Aorta (tissue), 5 donors: ENCODE results near the gene JPH2. TPM values are rescaled to one million over a fixed set of nuclear protein-coding genes. Genes with fewer than 3 reads are reported as not detected.

ENCODE experiments used
- ATAC-seq: fragments of 200-7000 bp; cut with Tn5 transposase; one replicate; pipeline ENCODE4 v1.9.1; 2022; ENCODE audit warnings: moderate library complexity; ENCODE audit not compliant: low FRiP score
- DNase-seq, 2 donors: peaks; one replicate each; pipeline ENCODE4 v3.0.0-alpha.2; 2020
- H3K27ac ChIP-seq, 2 donors: one replicate each; pipeline ENCODE4 v1.5.1; 2013; ENCODE audit warnings: low read length in 2 of 2, mild to moderate bottlenecking in 2 of 2, moderate library complexity in 2 of 2, control low read depth in 1 of 2, inconsistent platforms in 1 of 2, low read depth in 1 of 2
- H3K27me3 ChIP-seq, 2 donors: one replicate each; pipeline ENCODE4 v1.6.1; 2013; ENCODE audit warnings: control low read depth in 1 of 2, low read length in 1 of 2, mild to moderate bottlenecking in 1 of 2, moderate library complexity in 1 of 2; ENCODE audit not compliant: insufficient read depth in 2 of 2, control insufficient read depth in 1 of 2
- H3K36me3 ChIP-seq, 2 donors: one replicate each; pipeline ENCODE4 v1.6.1; 2013; ENCODE audit warnings: control low read depth in 1 of 2, low read length in 1 of 2, mild to moderate bottlenecking in 1 of 2; ENCODE audit not compliant: insufficient read depth in 2 of 2, control insufficient read depth in 1 of 2
- H3K4me1 ChIP-seq, 2 donors: one replicate each; pipeline ENCODE4 v1.6.1; 2013; ENCODE audit warnings: low read length in 2 of 2, control low read depth in 1 of 2, mild to moderate bottlenecking in 1 of 2, moderate library complexity in 1 of 2; ENCODE audit not compliant: insufficient read depth in 2 of 2, control insufficient read depth in 1 of 2
- H3K4me3 ChIP-seq, 2 donors: one replicate each; pipeline ENCODE4 v1.5.1; 2013; ENCODE audit warnings: low read length in 2 of 2, control low read depth in 1 of 2, mild to moderate bottlenecking in 1 of 2
- H3K9me3 ChIP-seq: one replicate; pipeline ENCODE4 v1.6.1; 2013; ENCODE audit warnings: mild to moderate bottlenecking, low read length; ENCODE audit not compliant: control insufficient read depth
- WGBS, 2 donors: extraction: QIAGEN DNeasy Blood & Tissue Kit; methylation state at CpG; one replicate each; pipeline ENCODE4 v1.1.7; 2013; 5-methylcytosine and 5-hydroxymethylcytosine counted together
- intact Hi-C, 2 donors: fragments of 100-400 bp; cut with DNase I; formaldehyde crosslinking; loops; one replicate each; pipeline versions ENCODE4 v1.14.2 to v1.15.0; 2022
- polyA plus RNA-seq, 2 donors: library from polyadenylated mRNA; stranded (reverse); fragments of 200-250 nt; gene quantifications; one replicate each; pipeline ENCODE4 v1.2.3, GENCODE V29; 2013
- total RNA-seq, 2 donors: library from RNA; stranded (reverse); fragmentation: NEBNext Ultra II Directional; extraction: Animal tissue kit (Norgen Biotek cat#: 25700); gene quantifications; one replicate each; pipeline ENCODE4 v1.2.1, GENCODE V29; 2021
- donor health status: healthy with polysubstance abuse.
- donor health status: Bipolar disorder and iron deficiency.
- donor health status: DM: no; HTN: no; CAD: no.
- donor health status: DM: no; HTN: no; CAD: no.
- donor health status: DM: yes; HTN: yes; CAD: no.

Gene JPH2
- total and polyA plus RNA-seq, 4 donors: 12.8 to 140 (median 41.4) TPM

DNA sequence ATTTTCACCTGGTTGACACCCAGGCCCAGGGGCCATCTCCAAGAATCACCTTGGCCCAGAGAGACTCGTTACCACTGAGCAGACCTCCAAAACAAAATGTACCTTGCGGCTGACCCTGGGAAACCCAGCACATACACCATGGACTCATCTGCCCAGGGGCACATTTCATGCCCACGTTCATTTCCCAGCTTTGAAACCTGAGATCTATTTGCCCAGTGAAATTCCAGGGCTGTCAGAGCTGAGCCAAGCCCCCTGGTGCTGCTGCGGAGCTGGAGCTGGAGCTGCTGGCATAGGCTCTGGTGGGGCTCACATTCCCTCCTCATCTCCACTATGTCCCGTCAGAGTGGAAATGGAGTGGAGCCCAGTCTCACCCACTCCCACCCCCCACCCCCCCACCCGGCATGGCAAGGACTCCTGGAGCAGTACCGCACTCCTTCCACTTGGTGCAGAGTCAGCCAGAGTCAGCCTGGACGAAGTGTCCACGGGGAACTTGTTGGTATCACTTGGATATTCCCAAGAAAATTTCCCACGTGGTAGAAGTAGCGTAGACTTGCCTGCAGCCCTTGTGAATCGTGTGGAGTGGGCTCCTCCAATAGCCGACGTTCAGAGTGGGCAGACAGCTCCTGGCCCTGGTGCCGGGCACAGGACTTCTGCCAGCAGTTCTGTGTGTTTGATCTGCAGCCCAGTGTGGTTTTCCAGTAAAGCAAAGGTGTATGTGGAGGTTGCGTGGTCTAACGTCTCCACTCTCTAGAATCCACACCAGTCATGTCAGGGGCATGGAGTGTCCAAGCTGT is 41.7 kb upstream of the JPH2 start:
- WGBS, 2 donors: 50 to 57% methylated on average over 17 of the region's 17 CpGs

DNA sequence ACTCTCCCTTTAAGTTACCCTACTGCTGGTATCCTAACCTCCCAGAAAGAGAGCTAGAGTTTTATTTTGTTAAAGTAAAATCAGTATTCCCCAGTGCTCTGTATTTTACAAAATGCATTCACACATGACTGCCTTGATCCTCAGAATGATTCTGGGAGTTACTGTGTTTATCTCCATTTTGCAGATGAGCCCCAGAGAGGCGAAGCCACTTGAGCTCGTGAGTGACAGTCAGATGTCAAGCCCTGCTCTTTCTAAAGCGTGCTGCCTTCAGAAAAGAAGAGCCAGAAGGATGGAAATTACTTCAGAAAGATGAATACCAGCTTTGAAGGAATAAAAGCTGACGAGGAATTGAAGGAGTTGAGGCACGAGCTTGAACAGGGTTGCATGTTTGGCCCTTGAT is 37.6 kb upstream of the JPH2 start:
- no peak for DNase-seq
- intact Hi-C loops: no loop called here
- Histone ChIP-seq H3K36me3 (peaks cover 0 to 2% of the 10 kb centered on the region in 2 donors), H3K4me1 (no peaks in the 10 kb centered on the region), H3K4me3 (no peak overlapping the region), H3K9me3 (no peaks in the 10 kb centered on the region), H3K27me3 (no peaks in the 10 kb centered on the region), H3K27ac (no peak overlapping the region)
- WGBS, 2 donors: 90 to 91% methylated on average over 5 of the region's 5 CpGs
- ATAC-seq: no peak

More for the DNA sequence above, 41.7 kb upstream of the JPH2 start:
- ATAC-seq (no peak), DNase-seq (no peak)
- Histone ChIP-seq H3K9me3 (no peaks in the 10 kb centered on the region), H3K27me3 (no peaks in the 10 kb centered on the region), H3K36me3 (peaks cover 0 to 2% of the 10 kb centered on the region in 2 donors), H3K4me1 (no peaks in the 10 kb centered on the region), H3K4me3 (no peak overlapping the region), H3K27ac (no peak overlapping the region)
- intact Hi-C loops: no loop called here

- no peaks in the 10 kb centered on the region for H3K4me1 ChIP-seq
- DNase-seq (no peak), ATAC-seq (no peak)
- intact Hi-C loops: no loop called here
- H3K4me3 ChIP-seq: no peak overlapping the region
- H3K36me3 ChIP-seq: peaks cover 0 to 2% of the 10 kb centered on the region in 2 donors
- H3K27me3 ChIP-seq: no peaks in the 10 kb centered on the region
- no peaks in the 10 kb centered on the region for H3K9me3 ChIP-seq
- WGBS, 2 donors: 85 to 89% methylated on average over 5 of the region's 5 CpGs
- no peak overlapping the region for H3K27ac ChIP-seq
These were observed 36.7 kb upstream of the JPH2 start for GRCh38 chr20:44223721-44224120.

- no peak overlapping the region for H3K27ac ChIP-seq
- H3K27me3 ChIP-seq: no peaks in the 10 kb centered on the region
- ATAC-seq (no peak), DNase-seq (no peak)
- intact Hi-C loops: no loop called here
- no peak overlapping the region for H3K4me3 ChIP-seq
- H3K9me3 ChIP-seq: no peaks in the 10 kb centered on the region
- no peaks in the 10 kb centered on the region for H3K4me1 ChIP-seq
- 61 to 62% methylated on average over 7 of the region's 7 CpGs for WGBS, 2 donors
- peaks cover 0 to 2% of the 10 kb centered on the region in 2 donors for H3K36me3 ChIP-seq
These were observed 35.8 kb upstream of the JPH2 start for GRCh38 chr20:44222633-44223368.

GRCh38 chr20:44222027-44222426 is 35.0 kb upstream of the JPH2 start:
- H3K27me3 ChIP-seq: no peaks in the 10 kb centered on the region
- intact Hi-C loops: no loop called here
- no peak for DNase-seq
- no peaks in the 10 kb centered on the region for H3K4me1 ChIP-seq
- no peak overlapping the region for H3K4me3 ChIP-seq
- H3K9me3 ChIP-seq: no peaks in the 10 kb centered on the region
- peaks cover 0 to 2% of the 10 kb centered on the region in 2 donors for H3K36me3 ChIP-seq
- ATAC-seq: no peak
- WGBS, 2 donors: 96 to 98% methylated on average over 5 of the region's 5 CpGs
- no peak overlapping the region for H3K27ac ChIP-seq

DNA sequence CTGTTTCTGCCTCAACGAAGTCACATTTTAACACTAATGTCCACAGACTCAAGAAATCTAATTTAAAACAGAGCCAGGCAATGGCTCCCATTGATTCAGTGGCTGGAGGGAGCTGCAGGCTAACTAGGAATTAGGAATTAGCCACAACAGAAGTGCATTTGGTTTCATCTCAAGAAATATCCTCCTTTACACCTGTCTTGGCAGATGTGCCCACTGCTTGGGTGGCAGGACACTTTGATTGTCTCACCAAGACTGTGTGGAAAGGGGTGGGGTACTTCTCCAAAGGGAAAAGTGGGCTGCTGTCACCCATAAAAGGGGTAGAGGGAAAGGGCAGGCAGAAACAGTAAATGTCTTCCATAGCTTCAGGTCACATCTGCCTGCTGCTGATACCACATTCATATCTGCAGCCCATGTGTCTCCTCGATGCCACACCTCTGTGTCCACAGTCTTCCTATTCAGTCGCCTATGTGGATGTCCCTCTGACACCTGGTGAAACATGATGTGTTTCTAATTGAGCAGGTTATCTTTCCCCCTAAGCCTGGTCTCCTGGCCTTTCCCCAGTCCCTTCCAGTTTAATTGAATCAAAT is 34.5 kb upstream of the JPH2 start:
- WGBS, 2 donors: 91 to 96% methylated on average over 3 of the region's 3 CpGs
- DNase-seq: no peak
- H3K27ac ChIP-seq: no peak overlapping the region
- intact Hi-C loops: no loop called here
- no peaks in the 10 kb centered on the region for H3K9me3 ChIP-seq
- no peaks in the 10 kb centered on the region for H3K27me3 ChIP-seq
- H3K4me3 ChIP-seq: no peak overlapping the region
- peaks cover 0 to 2% of the 10 kb centered on the region in 2 donors for H3K36me3 ChIP-seq
- no peaks in the 10 kb centered on the region for H3K4me1 ChIP-seq
- ATAC-seq: no peak

DNA sequence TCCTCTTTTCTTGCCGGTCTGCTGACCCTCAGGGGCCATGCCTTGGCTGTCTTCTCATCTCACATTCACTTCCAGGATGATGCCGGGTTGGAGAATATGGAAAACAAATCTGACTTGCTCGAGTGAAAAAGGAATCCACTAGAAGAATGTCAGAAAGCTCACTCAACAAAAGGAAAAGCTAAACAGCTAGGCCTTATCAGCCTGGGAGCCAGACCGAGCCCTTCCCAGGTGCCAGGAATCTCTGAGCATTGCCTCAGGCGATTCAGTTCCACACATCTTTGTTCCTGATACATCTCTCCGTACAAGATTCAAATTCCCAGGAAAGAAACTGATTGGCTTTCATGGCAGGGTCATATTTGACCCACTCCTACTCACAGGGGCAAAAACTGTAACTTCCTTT is 32.8 kb upstream of the JPH2 start:
- Histone ChIP-seq H3K4me3 (no peak overlapping the region), H3K4me1 (no peaks in the 10 kb centered on the region), H3K9me3 (no peaks in the 10 kb centered on the region), H3K27ac (no peak overlapping the region), H3K27me3 (no peaks in the 10 kb centered on the region), H3K36me3 (no peaks in the 10 kb centered on the region)
- ATAC-seq (no peak), DNase-seq (no peak)
- intact Hi-C loops: loop anchor here (5.0 to 10.0 kb wide), 3 partner anchors 168 to 525 kb away; partner anchors contain the start of gene KCNK15 (in 1 of the 2)
- WGBS, 2 donors: 53 to 64% methylated on average over 6 of the region's 6 CpGs

GRCh38 chr20:44219170-44219730 is 32.3 kb upstream of the JPH2 start:
- Histone ChIP-seq H3K4me1 (no peaks in the 10 kb centered on the region), H3K27ac (no peak overlapping the region), H3K4me3 (no peak overlapping the region), H3K9me3 (no peaks in the 10 kb centered on the region), H3K27me3 (no peaks in the 10 kb centered on the region), H3K36me3 (no peaks in the 10 kb centered on the region)
- DNase-seq (no peak), ATAC-seq (no peak)
- 53 to 69% methylated on average over 5 of the region's 5 CpGs for WGBS, 2 donors
- intact Hi-C loops: loop anchor here (5.0 to 10.0 kb wide), 3 partner anchors 168 to 526 kb away; partner anchors contain the start of gene KCNK15 (in 1 of the 2)
